NCI-H2171 treated with DMSO at 0.1 percent for 48 hours (cell line): ENCODE data around the gene COL5A2.

ENCODE experiments used
- DNase-seq: peaks from one replicate; lab custom pipeline; 2025; lab: John Stamatoyannopoulos, UW

Gene COL5A2

DNA sequence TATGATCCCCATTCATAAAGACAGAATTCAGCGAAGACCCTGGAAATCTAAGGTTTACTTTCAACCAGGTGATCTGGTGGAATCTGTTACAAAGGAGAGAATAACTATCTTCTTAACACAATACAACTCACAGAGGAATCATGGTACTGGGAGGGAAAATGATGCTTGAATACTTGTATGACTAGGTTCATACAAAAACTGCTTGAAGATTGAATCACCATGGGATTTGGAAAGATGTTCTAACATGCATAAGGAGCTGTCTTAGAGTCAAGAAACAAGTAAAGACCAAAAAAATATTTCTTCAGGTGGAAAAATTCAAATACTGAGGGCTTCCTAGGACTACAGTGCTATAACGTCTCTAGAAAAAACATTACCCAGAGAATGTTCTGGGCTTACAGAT, 32.2 kb downstream of the COL5A2 start:
- DNase-seq, result no peak

DNA sequence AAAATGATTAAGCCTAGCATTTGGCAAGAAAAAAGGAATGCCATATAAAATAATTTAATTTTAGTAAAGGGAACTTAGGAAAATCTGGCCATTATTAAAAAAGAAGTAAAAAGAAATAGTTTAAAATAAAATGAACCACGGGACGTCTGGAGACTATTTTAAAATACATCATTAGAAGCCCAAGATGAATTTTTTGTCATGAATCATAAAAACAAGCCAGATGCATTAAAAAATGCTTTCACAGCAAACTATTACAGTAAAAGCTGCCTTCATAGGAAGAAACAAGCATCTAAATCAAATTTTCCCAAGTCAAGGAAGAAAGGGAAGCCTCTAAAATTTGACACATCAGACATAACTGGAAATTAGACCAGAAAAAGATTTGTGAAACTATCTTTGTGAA, 33.0 kb downstream of the COL5A2 start:
- DNase-seq, result no peak

DNA sequence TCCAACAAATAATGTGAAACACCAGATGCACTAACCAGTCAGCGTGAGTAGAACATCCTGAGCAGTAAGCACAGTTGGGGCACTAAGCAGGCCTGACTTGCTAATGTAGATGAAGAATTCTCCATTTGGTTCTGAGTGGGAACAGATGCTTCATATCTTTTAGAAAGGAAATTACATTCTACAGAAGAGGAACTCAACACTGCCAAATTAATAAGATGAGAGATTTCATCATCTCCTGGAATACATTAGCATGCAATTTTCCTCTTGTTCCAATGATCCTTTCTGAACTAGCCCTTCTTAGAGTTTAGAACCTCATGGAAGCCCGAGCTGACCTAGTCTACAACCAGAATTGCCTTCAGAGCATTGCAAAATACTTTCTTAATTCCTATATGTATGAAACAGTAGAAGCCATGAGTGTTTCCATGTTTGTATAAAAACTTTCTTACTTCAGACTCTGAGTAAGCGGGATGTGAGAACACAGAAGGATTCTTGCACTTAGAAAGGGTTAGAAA, 34.8 kb downstream of the COL5A2 start:
- DNase-seq, result no peak

GRCh38 chr2:189143925-189144324, 35.6 kb downstream of the COL5A2 start:
- DNase-seq, result no peak

GRCh38 chr2:189142893-189143759, 36.4 kb downstream of the COL5A2 start:
- peak; percentile 17 for DNase-seq

GRCh38 chr2:189138800-189139199, 40.8 kb downstream of the COL5A2 start:
- DNase-seq, result no peak

DNA sequence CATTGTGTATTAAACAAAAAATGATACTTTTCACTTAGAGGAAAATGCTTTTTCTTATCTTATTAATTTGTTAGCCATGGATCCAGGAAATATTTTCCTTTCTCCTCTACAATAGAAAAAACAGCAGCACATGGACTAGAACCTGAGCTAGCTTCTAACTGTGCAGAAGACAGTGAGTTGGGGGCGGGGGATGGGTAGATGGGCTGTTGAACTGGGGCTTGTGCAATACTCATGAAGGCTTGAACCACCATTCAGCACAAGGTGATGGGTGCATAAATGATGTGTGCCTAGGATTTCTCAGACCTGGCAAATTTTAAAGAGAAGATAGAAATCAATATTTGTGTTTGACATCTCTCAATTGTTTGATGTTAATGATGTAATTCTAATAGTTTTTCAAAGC, 42.0 kb downstream of the COL5A2 start:
- DNase-seq, result no peak

GRCh38 chr2:189134485-189134884, 45.1 kb downstream of the COL5A2 start:
- no peak for DNase-seq

- DNase-seq, result no peak
Measured at GRCh38 chr2:189131991-189132390, 47.6 kb downstream of the COL5A2 start.

GRCh38 chr2:189129971-189130370, 49.6 kb downstream of the COL5A2 start:
- DNase-seq, result no peak

GRCh38 chr2:189128970-189129369, 50.6 kb downstream of the COL5A2 start:
- no peak for DNase-seq

GRCh38 chr2:189127756-189128155, 51.8 kb downstream of the COL5A2 start:
- no peak for DNase-seq

DNA sequence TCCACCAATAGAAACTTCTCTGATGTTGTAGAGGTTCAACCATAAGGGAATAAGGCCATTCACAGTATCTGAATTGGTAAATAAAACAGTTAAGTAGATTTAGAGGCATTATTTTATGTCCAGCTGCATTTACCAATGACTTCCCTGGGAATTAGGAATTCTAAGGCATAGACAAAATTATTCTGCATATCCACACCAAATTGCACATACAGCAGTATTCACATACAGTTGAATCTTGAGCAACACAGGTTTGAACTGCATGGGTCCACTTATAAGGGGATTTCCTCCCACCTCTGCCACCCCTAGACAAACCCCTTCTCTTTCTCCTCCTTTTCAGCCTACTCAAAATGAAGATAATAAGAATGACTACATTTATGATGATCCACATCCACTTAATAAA, 54.4 kb downstream of the COL5A2 start:
- DNase-seq, result no peak

DNA sequence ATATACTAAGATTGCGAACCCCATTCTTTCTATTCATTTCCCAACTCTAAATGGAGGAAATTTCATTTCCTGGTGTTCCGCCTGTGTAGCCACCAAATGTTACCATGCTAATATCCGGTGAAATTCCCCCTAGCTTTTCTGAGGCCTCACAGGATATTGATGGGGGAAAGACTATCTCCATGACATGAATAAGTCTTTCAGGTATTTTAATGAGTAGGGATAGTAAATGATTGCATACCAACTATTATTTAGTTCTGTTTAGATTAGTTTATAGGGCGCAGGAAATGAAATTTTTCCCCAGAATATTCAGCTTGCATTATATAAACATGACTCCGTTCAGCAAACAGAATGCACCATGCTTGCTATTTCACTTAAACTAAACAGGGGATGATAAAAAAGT, 55.4 kb downstream of the COL5A2 start:
- DNase-seq, result no peak

DNA sequence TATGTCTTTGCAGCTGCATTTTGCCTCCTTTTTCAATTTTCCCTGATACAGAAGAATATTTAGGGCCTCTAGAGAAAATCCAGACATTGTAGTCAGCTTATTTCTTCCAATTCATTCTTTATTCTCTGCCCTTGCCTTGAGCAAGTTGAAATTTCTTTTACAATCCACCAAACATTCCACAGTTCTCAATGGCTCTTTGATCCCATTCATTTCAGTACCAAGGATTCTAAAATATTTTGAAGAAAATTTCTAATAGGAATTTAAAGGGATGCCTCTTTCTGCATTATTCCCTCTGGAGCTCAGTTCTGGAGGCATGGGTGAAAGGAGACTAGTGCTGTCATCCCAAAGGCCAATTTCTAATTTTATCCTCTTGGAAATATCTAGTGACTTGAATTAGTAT, 61.2 kb downstream of the COL5A2 start:
- no peak for DNase-seq

GRCh38 chr2:189116979-189117378, 62.6 kb downstream of the COL5A2 start:
- no peak for DNase-seq

GRCh38 chr2:189116087-189116486, 63.5 kb downstream of the COL5A2 start:
- no peak for DNase-seq

GRCh38 chr2:189115126-189115525, 64.4 kb downstream of the COL5A2 start:
- DNase-seq, result no peak

DNA sequence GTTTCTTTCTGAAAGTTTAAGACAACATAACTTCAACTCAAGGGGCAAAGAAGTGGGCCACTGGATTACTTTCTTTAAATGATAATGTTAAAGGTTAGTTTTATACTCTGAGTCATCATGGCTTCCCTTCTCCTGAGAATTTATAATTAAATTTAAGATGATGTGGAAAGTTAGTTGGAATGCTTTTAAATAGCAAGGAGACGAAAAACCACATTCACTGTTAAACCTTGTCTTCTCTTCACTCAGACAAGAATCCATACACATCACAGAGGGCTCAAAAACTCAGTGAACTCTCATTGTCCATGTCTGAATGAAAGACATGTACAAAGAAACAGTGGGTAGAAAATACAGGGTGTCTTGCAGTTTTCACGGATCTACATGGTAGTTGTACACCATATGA, 65.6 kb downstream of the COL5A2 start:
- DNase-seq, result no peak

DNA sequence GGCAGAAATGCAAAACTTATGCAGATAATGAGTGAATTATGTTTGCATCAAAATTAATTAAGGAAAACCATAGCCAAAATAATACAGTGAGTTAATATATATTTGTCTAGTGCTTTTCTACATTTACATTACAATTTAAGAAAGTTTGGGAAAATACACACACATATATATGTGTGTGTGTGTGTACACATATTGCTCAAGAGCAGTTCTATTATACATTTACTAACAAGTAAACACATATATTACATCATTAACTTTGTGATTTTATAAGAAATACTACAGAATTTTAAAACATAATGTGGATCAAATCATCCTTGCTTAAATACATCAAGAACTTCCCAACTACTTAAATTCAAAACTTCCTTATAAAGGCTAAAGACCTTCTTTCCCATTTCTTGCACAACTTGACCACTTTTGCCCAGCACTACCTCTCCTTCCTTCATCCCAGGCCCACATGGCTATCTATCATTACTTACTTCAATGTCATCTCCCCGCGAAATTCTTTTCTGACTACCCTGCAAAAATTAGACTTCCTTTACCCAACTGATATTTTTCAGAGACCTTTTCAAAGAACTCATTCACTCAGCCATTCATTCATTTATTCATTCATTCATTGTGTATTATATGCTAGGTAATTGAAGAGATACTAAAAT, 68.4 kb downstream of the COL5A2 start:
- no peak for DNase-seq

GRCh38 chr2:189109921-189110397, 69.6 kb downstream of the COL5A2 start:
- no peak for DNase-seq

- no peak for DNase-seq
Measured at GRCh38 chr2:189104934-189105333, 74.6 kb downstream of the COL5A2 start.

DNA sequence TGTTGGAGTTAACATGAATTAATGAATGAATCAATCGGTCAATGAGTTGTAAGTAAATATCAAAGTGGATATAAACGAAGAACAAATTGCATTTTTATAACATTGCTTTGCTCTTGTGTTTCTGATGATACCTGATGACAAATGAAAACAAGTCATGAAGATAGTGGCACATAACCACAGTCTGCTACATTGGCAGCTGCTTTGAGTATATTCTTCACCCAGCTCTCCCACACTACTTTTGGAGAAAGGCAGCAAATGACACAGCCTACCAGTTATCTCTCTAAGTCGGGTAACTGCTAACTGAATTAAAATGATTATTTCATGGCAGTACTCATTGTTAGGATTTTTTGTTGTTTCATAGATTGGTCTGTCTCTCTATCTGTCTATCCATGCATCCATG, 76.8 kb downstream of the COL5A2 start:
- DNase-seq, result no peak
